ENCODE data around the gene OLFM1.

OLFM1 gene

DNA sequence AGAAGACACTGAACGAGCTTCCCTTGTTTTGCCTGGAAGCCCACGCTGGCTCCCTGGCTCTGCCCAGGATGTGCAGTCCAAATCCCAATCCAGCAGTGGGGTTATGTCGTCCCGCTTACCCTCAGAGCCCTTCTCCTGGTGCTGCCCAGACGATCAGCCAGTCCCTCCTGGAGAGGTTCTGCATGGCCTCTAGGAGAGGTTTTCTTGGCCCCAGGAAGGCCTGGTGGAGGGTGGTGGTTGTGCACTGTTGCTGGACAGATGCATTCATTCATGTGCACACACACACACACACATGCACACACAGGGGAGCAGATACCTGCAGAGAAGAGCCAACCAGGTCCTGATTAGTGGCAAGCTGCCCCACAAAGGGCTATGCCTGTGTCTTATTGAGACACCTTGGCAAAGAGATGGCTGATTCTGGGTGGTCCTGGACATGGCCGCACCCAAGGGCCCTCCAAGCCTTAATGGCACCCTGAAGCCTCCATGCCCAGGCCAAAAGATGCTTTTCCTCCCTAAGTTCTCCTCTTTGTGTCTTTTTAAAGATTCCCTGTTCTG is 10.5 kb upstream of the OLFM1 start:
- no peak for DNase-seq (ENCODE audit: low spot score)

DNA sequence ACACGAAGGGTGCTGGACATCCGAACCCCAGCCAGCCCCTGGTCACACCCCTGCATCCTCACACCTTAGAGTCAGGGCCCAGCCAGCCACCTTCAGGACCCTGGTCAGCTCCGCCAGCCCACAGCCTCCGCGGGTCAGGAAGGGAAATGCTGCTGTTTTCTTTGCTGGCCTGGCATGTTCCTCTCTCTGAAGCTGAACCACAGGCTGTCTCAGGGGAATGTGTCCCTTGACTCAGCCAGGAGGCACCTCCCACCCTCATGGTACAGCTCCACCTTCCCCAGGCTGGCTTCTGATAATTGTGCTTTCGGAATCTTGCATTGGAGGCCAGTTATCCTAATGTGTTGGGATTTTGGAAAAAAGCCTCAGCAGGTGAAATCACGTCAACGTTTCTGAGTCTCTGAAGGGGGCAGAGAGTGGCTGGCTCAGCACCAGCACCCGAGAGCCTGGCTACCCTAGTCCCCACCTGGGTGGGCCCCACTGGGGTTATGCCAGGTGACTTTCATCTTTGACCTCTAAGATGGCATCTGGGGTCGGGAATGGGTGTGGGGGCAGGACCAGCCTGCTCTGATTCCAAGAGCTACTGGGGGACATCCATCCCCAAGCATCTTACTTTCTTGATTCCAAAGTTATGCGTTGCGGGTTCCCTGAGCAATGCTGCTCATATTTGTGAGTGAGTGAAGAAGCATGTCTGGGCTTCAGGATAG is 9.8 kb upstream of the OLFM1 start:
- DNase-seq (ENCODE audit: low spot score) = no peak

DNA sequence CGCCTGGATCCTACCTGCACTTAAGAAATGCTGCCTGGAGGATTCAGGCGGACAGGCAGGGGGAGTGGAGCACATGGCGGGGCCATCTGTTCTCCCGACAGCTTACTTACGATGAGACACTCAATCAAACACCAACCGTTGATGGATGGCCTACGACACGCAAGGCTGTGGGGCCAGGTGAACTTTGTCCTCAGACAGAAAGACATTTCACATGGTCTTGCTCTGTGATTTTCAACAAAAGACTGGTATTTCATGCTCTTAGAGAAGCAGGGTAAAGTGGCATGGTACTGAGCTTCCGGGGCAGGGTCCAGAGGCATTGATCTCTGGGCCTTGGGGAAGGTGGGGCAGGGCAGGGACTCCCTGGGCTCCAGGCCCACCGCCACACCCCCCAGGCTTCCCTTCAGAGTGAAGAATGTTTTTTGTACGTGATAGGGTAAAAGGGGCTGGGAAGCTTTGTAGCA is 9.1 kb upstream of the OLFM1 start:
- no peak for DNase-seq (ENCODE audit: low spot score)

DNA sequence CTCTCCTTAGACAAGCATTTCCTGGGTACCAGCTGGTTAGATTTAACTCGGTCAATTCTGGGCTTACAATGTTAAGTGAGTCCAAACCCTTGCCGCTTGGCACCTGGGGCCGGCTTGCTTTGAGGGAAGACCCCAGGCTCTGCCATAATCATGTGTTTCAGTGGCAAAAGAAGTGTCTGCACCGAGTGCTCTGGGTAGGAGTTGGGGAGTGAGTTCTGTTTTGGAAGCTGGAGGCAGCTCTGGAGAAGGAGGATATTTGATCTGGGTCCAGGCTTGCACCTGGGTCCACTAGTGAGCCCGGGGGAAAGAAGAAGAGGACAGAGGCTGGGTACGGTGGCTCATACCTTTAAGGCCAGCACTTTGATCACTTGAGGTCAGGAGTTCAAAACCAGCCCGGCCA is 8.4 kb upstream of the OLFM1 start:
- no peak for DNase-seq (ENCODE audit: low spot score)

DNA sequence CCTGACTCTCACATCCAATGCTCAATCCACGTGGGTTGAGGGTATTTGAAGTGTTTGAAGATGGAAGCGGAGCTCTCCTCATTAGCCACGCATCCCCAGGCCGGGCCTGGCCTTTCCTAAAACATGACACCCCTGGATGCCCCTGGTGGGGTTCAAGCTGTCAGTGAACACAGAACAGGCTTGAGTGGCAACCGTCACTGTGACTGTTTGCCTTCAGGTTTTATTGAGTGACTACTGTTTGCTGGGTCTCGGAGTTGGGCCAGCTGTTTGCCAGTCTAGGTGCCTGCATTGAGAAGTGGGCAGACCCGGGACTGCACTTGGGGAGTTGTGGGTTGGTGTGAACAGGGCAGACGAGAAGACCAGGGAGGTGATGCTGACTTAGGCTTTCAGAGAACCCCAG is 7.8 kb upstream of the OLFM1 start:
- no peak for DNase-seq (ENCODE audit: low spot score)

DNA sequence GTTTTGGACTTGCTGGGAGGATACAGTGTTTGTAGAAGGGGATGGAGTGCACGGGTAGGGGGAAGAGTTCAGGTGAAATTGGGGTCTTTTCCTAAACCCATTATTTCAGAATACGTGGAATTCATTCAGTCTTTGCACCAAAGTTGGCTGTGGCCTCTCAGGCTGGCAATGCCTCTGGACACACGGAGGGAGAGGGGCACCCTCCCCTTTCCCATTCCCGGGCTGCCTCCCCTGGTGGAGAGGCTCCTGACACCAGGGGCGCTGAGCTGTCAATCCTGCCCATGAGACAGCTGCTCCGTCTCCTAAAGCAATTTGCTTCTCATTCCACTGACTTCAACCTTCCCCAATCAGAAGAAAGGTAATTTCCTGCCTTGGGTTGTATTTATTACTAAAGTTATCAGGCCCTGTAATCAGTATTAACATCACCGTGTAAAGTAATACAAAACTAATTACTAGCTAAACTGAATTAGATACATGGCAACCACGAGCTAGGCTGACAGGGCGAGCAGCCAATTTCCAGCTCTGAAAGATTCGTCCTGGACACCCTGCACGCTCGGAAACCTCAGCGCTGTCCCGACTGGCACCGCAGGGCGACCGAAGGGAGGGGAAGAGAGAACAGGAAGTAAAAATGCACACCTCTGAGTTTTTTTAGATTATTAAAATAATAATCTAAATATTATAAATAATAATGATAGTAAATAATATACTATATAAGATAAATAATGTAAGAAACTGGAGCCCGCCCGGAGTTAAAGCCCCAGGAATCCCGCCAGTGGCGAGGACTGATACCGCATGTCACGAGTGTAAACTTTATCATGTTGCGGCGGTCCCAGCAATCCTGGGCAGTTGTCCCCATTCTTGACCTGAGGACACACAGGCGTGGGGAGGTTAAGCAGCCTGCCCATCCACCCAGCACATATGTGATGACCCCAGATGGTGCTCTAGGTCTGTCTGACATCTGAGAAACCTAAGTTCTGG is 6.9 kb upstream of the OLFM1 start:
- no peak for DNase-seq (ENCODE audit: low spot score)

DNA sequence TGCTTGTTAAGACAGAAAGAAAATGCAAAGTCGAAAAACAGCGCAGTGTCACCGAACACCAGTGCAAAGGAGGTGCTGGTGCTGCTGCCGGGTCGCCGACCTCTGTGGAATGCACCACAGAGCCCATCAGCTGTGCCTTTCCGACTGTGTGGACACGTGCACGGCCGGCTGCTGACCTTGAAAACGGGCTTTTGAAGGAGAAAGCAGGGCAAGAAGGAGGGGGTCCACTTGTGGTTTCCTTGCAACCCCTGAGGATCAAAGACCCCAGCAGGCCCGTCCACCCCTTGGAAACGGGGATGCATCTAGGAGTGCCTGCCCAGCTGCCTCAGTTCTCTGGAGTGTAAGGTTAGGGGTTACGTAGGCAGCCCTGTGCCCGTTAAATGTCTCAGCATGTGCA is 6.2 kb upstream of the OLFM1 start:
- no peak for DNase-seq (ENCODE audit: low spot score)

DNA sequence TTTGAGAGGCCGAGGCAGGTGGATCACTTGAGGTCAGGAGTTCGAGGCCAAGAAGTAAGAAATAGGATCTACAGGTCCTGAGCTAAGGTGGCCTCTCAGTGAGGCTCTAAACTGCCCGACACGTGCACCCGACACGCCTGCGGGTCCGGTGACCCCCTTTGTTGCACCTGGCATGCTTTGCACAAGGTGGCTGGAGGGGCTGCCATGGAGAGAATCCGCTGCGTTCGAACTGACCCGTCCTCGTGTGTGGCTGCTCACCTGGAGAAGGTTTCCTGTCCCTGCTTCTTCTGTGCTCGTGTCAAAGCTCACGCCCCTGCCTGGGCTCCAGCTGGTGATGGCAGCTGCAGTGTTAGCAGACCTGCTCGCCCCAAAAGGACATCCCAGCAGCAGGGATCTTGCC is 5.7 kb upstream of the OLFM1 start:
- DNase-seq (ENCODE audit: low spot score) = no peak

DNA sequence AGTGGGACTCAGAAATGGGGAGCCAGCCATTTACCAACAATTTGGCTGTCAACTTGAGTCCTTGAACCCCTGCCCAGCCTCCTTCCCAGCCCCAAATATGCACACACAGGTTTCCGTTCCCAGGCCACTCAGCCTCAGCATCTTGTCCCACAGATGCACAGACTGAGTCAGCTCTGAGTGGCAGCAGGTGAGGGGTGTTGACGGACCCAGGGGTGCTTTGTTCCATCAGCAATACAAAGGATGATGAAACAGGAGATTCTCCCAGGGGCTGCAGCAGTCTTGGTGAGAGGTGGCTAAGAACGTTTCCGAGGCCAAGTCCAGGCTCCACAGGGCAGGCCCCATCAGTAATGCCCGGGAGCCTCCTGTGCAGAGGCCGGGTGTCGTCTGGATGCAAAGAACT is 4.9 kb upstream of the OLFM1 start:
- no peak for DNase-seq (ENCODE audit: low spot score)

DNA sequence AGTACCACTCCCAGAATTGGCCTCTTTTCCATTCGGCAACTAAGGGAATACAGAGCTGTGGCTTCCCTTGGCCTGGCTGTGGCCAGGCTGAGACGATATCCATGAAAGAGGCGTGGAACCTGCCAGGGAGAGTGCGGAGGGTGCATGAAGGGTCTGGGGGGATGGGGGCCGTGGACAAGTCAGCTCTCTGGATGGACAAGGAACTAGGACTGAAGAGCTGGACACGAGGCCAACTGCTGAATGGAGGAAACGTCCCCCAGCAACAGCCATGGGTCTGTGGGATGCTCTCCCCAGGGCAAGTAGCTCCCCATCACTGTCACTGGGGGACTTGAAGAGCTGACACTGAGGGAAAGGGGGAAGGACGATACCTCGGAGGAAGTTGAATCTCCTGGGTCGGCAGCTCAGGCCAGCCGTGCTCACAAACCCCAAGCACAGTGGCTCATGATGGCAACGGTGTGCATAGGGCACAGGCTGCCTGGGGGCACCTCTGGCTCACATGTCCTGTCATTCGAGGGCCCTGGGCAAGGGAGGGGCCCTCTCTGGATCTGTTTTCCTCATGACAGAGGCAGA is 4.1 kb upstream of the OLFM1 start:
- no peak for DNase-seq (ENCODE audit: low spot score)

DNA sequence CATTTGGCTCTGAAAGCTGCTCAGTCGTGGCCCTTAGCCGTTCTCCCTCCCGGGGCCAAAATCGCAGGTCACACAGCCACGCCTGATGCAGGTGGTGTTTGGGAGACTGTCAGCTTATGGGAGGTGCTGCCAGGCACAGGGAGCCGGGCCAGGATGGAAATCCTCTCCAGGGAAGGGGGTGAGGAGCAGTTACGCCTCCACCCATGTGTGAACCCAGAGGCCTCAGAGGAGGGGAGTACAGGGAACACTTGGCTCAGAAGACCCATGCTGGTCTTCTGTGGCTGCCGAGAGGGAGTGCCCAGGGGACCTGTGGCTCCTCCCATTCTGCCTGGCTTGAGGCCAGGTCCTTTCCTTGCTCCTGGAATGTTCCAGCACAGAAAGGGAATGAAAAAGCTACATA is 3.6 kb upstream of the OLFM1 start:
- DNase-seq (ENCODE audit: low spot score) = no peak

DNA sequence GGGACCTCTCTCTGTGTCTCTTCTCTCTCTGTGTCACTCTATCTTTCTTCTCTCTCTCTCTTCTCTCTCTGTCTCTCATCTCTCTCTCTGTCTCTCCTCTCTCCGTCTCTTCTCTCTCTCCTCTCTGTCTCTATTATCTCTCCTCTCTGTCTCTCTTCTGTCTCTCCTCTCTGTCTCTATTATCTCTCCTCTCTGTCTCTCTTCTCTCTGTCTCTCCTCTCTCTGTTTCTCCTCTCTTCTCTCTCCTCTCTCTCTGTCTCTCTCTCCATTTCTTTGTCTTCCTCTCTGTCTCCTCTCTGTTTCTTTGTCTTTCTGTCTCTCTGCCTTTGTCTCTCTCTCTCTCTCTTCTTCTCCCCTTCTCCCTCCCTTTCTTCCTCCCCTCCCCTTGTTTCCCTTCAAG is 3.2 kb upstream of the OLFM1 start:
- no peak for DNase-seq (ENCODE audit: low spot score)

DNA sequence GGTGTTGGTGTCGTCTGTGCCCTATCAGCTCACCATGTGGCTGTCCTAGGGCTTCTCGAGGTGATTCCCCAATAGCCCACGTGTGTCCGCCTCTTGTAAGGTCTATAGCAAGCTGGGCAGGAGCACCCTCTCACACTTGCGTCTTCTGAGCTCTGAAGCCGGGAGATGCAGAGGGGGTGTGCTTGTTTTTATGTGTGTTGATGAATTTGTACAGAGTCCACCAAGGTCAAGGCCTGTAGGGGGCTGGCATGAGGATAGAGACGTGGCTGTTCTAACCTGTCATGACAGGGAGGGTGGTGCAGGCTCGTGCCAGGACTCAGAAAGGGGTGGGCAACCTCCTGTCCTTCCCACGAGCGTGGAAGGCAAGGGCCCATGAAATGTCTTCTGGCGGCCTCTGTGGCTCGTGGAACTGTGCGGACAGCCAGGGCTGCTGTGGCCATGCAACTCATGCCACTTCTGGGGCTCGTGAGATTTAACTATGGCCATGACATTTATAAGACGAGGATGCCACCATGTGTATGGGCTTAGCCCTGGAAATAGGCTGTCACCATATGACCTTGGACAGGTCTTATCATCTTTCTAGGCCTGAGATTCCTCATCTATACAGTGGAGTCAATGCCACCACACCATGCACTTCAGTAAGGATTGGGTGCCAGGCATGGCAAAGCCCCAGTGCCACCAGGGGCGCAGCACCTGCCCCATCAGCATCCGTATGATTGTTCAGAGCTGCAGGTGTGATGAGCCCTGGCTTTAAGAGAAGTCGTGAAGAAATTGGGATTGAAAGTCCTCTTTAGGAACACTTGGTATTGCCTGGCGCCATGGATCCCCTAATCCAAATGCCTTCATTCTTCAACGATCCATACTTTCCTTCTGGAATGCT is 2.3 kb upstream of the OLFM1 start:
- no peak for DNase-seq (ENCODE audit: low spot score)

DNA sequence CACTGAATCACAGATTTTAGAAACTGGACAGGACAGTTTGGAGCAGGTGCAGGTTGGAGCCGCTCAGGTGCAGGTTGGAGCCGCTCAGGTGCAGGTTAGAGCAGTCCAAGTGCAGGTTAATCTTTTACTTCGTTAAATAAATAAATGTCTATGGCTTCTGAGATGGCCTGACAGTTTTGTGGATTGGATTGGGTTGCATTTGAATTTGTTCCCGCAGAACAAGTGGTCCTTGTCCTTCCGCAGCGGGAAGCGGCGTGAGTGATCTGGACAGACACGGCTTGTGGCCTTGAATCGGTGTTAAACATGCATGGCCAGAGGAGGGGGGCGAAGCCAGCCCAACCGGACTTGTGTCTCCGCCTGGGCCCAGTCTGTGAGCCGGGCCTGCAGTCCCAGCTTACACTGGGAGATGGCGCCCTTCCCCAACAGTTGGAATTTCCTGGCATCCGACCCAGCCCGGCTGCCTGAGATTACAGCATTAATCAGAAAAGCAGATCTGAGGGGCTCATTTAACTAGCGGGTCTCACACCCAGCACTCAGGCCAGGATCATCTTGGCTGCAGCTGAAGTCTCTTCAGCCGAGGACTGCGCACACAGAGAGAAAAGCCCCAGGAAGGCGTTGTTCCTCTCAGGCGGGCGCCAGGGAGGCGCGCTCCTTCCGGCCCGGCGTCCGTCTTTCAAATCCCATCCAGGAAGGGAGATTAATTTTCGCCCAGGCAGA is 1.5 kb upstream of the OLFM1 start:
- peak; percentile 51 for DNase-seq (ENCODE audit: low spot score)

DNA sequence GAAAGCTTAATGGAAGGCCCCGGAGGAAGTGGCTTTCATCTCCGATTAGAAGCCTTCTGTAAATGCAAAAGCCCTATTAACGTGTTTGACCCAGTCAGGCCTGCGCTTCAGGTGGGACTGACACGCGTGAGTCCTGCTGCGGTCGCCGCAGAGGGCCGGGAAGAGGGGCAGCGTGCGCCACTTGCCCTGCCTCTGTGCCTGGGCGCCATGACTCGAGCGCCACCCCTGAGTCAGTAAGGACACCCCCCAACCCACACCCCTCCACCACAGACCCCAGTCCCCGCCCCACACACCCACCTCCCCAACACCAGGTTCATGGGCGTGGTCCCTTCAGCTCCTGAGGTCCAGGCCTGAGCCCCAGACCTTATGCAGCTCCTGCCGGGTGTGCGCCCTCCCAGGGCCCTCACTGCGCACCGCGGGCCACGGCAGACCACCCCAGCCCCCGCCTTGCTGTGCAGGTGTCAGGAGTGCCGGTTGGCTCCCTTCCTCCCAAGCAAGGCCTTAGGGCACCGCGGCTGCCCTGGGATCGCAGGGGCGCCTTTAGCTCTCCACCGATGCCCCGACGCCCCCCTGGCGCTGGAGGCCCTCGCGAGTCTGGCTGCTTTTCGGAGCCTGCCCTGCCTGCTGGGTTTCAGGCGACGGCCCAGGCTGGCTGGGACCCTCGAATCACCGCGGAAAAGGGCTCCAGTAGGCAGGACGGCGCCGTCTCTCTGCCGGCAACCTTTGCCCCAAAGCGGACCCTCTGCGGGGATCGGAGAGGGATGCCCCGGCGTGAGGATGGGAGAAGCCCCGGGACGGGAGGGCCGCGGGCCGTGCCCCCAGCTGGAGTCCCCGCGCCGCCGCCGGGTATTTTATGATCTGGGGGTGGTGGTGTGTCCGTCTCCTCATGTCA is 625 bp upstream of the OLFM1 start:
- no peak for DNase-seq (ENCODE audit: low spot score)

DNA sequence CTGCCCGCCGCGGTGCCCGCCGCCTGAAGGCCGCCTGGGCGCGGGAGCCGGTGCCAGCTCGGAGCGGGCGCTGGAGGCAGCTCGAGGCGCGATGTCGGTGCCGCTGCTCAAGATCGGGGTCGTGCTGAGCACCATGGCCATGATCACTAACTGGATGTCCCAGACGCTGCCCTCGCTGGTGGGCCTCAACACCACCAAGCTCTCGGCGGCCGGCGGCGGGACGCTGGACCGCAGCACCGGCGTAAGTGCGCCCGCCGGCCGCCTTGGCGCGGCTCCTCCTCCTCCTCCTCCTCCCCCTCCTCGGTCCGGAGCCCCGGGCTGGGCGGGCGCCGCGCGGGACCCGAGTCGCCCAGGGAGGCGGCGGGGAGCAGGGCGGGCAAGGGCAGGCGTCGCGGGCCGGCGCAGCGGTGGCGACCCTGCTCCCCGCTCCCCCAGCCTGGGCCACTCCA is 455 bp downstream of the OLFM1 start:
- no peak for DNase-seq (ENCODE audit: low spot score)

DNA sequence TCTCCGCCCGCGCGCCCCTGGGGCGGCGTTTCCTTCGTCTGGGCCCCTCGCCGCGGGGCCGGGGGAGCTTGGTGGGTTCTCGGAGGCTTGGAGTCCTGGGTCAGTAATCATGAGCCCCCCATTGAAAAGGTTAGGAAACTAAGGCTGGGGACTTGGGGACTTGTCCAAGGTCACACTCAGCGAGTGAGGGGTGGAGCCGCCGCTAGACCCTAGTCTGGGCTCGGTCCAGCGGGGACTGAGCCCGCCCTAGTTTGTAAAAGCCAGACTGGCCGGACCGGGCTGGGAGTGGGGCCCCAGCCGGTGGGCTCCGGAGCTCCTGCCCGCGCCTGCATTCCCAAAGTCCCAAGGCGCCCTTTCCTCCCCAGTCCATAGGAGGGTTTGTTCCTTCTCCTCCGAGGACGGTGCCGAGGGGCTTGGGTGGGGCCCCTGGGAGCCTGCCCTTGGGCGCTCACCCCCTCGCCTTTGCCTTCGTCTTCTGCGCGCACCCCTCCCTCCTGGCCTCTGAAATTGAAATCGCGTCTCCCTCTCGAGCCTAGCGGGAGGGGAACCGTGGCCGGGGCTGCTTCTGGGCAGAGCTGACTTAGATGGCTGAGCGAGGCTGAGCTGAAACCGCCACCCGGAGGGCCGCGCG is 995 bp downstream of the OLFM1 start:
- DNase-seq (ENCODE audit: low spot score) = no peak

DNA sequence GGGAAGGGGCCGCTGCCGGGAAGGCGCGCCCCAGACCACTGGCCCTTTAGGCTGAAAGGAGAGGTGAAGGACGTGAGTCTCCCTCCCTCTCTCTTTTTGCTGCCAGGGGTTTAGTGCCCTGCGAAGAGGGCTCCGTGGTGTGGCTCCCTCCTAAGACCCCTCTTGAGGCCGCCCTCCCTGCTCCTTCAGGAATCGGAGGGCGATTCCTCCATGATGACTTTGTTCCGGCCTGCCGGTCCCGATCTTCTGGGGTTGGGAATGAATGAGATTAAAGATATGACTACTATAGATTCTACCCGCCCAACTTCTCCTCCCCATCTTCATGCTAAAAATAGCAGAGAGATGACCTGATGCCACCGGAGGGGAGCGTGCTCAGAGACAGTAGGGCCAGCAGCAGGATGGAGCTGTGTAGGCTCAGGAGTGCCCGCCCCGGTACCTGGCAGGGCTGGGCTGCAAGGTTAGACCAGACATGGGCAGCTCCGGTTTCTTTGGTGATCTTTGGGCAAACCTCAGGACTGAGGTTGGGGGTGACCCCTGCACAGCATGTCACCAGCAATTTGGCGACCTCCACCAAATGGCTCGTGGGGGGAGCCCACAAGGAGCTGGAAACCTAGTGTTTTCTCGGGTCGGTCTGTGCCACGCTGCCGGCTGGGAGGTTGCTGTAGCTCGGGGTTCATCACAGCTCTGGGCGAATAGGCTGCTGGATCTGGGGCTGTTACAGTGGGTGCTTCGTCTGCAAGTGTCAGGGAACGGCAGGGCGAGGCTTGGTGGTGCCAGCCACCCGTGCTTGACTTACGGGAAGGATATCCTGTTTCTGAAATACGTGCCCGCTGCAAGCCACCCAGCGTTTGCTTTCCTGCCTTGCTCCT is 1.7 kb downstream of the OLFM1 start:
- DNase-seq (ENCODE audit: low spot score) = no peak

All from germinal center (tissue), 1 donor.